Vagina (tissue), 2 donors: ENCODE measurements around the gene CARD10.

Experiments used
- CTCF ChIP-seq, 3 experiments: fragments of 450-650 bp in 2 of 3; fragments of 200-600 bp in 1 of 3; sonication (generic) in 1 of 3; IDR thresholded peaks; one replicate each; pipeline ENCODE4 v1.5.1; 2017 to 2019; ENCODE audit warnings: antibody characterized with exemption in 3 of 3, mild to moderate bottlenecking in 2 of 3, moderate library complexity in 2 of 3
- POLR2A ChIP-seq, 2 donors: fragments of 450-650 bp; IDR thresholded peaks; one replicate each; pipeline ENCODE4 v1.6.1; 2017; ENCODE audit warnings: antibody characterized with exemption in 2 of 2, mild to moderate bottlenecking in 2 of 2, moderate library complexity in 2 of 2
- POLR2AphosphoS5 ChIP-seq, 2 donors: sonication (generic); formaldehyde crosslinking; IDR thresholded peaks; one replicate each; pipeline ENCODE4 v1.9.0; 2017; ENCODE audit warnings: antibody characterized with exemption in 2 of 2, mild to moderate bottlenecking in 2 of 2, low read depth in 1 of 2; ENCODE audit not compliant: insufficient read depth in 1 of 2

DNA sequence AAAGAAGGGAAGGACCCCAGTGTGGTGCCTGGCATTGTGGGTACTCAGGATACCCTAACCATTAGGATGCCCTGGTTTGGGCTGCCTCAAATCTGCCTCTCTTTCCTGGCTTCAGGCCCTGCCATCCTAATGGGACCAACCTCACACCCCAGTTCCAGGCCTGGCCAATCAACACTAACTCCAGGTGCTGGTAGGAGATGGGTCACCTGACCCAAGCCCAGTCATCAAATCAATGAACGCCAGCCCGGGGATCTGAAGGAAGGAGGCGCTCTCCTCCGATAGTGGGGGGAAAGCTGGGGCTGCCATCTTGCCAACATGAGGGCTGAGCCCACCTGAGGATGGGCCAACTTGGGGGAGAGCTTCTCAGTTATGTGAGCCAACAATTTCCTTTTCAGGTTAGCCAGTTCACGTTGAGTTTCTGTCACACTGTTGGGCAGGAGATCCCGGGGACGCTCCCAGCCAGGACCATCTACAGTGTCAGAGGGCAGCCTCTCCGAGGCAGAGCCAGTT, 45.7 kb downstream of the CARD10 start:
- TF ChIP-seq POLR2A (IDR thresholded peaks at IDR 0.05) (no peak), CTCF (IDR thresholded peaks at IDR 0.05) (no peak), POLR2AphosphoS5 (IDR thresholded peaks at IDR 0.05; ENCODE audit: insufficient read depth in 1 of 2, low read depth in 1 of 2) (no peak)
